Mononuclear cell (primary cell): ENCODE measurements around the gene SH3D19. TPM values are rescaled to one million over a fixed set of nuclear protein-coding genes. Genes with fewer than 3 reads are reported as not detected.
A peak's percentile ranks its signal among the peaks of the same experiment; 100 is the strongest.

ENCODE experiments used
- H3K27me3 ChIP-seq: 2 replicates; pipeline ENCODE4 v1.6.0; 2011; ENCODE audit warnings: low read length, control low read depth; ENCODE audit not compliant: insufficient read depth
- H3K4me1 ChIP-seq: 2 replicates; pipeline ENCODE4 v1.5.1; 2011; ENCODE audit warnings: mild to moderate bottlenecking, low read length, control low read depth; ENCODE audit not compliant: insufficient read depth
- H3K4me3 ChIP-seq: 2 replicates; pipeline ENCODE4 v1.5.1; 2011; ENCODE audit warnings: mild to moderate bottlenecking, low read length, moderate library complexity
- H3K9me3 ChIP-seq: 2 replicates; pipeline ENCODE4 v1.5.1; 2011; ENCODE audit warnings: low read depth, mild to moderate bottlenecking, control low read depth, low read length
- total RNA-seq: library from RNA; depleted of rRNA; stranded (reverse); fragments of >200 nt; gene quantifications from one replicate; pipeline ENCODE4 v1.2.3, GENCODE V29; 2012

Gene SH3D19
- total RNA-seq, 1 donor, result not detected

DNA sequence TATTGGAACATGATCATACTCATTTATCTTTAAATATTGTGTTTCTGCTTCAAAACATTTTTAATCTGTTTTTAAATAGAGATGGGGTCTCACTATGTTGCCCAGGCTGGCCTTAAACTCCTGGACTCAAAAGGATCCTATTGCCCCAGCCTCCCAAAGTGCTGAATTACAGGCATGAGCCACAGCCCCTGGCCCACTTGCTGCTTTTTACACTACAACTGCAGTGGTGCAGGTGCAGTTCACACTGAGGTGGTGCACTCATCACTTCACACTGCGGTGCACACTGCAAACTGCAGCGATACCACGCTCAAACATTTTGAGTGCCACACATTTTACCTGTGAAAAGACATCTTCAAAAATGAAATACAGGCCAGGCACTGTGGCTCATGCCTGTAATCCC is 215.2 kb downstream of the SH3D19 start:
- Histone ChIP-seq H3K4me1 (no peaks in the 10 kb centered on the region), H3K27me3 (no peaks in the 10 kb centered on the region), H3K9me3 (no peaks in the 10 kb centered on the region), H3K4me3 (no peak overlapping the region)

- Histone ChIP-seq H3K4me1 (no peaks in the 10 kb centered on the region), H3K27me3 (no peaks in the 10 kb centered on the region), H3K9me3 (no peaks in the 10 kb centered on the region), H3K4me3 (no peak overlapping the region)
These were observed 218.3 kb downstream of the SH3D19 start for GRCh38 chr4:151107063-151107462.

GRCh38 chr4:151105454-151106032 is 219.9 kb downstream of the SH3D19 start:
- Histone ChIP-seq H3K9me3 (no peaks in the 10 kb centered on the region), H3K27me3 (no peaks in the 10 kb centered on the region), H3K4me1 (peaks cover 14% of the 10 kb centered on the region), H3K4me3 (no peak overlapping the region)

- Histone ChIP-seq H3K4me1 (peaks cover 22% of the 10 kb centered on the region), H3K4me3 (no peak overlapping the region), H3K27me3 (no peaks in the 10 kb centered on the region), H3K9me3 (no peaks in the 10 kb centered on the region)
These were observed 220.8 kb downstream of the SH3D19 start for GRCh38 chr4:151104621-151105020.

- Histone ChIP-seq H3K9me3 (no peaks in the 10 kb centered on the region), H3K27me3 (no peaks in the 10 kb centered on the region), H3K4me3 (no peak overlapping the region), H3K4me1 (peaks cover 24% of the 10 kb centered on the region)
These were observed 221.6 kb downstream of the SH3D19 start for GRCh38 chr4:151103758-151104157.

- Histone ChIP-seq H3K4me3 (peak overlapping the region; percentile 99), H3K4me1 (peaks cover 35% of the 10 kb centered on the region), H3K9me3 (no peaks in the 10 kb centered on the region), H3K27me3 (no peaks in the 10 kb centered on the region)
These were observed 224.9 kb downstream of the SH3D19 start for GRCh38 chr4:151100531-151100930.

GRCh38 chr4:151099976-151100417 is 225.4 kb downstream of the SH3D19 start:
- no peaks in the 10 kb centered on the region for H3K27me3 ChIP-seq
- peak overlapping the region; percentile 99 for H3K4me3 ChIP-seq
- no peaks in the 10 kb centered on the region for H3K9me3 ChIP-seq
- H3K4me1 ChIP-seq, result peaks cover 35% of the 10 kb centered on the region

DNA sequence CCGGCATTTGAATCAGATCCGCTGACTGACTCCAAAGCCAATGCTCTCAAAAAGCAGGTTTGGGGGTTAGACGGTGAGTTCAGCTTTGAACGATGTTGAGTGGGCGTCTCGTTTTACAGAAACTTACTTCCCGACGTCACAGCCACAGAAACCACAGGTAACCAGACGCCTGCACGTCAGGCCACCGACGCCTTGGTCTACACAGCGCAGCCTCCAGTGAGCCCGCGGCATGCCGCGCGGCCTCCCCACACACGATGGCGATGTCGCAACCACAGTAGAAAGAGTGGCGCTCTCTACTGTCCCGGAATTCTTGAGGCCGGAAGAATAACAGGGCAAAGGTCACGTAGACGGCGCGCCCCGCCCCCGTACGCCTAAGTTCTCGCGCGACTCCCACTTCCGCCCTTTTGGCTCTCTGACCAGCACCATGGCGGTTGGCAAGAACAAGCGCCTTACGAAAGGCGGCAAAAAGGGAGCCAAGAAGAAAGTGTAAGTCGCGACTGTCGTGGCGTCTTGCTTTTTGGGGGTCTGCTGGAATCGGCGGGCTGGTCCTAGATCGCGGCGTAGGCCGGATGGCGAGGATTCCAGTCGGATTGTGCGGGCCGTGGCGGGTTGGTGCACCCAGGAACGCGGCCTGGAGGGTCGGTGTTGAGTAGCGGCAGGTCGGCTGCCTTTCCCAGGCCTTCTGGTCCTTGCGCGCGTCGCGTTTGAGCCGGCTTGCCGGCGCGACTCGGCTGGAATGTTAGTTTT is 226.0 kb downstream of the SH3D19 start, which contains the start of gene RPS3A:
RPS3A (plus strand) TSS at position 400 of the 747 bp plus-strand sequence; CDS start at position 425, 25 bp downstream.
- Histone ChIP-seq H3K27me3 (no peaks in the 10 kb centered on the region), H3K9me3 (no peaks in the 10 kb centered on the region), H3K4me3 (peak within 1 kb of the TSS; percentile 99), H3K4me1 (peaks cover 35% of the 10 kb centered on the region)

DNA sequence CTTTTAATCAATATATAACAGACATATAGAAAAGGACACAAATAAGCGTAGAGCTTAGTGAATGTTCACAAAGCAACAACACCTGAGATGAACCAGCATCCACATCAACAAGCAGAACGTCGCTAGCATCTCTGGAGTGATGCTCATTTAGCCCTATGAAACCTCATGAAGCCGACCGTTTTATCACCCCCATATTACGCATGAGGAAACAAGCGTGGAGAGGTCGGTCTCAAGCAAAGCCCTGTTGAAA is 226.5 kb downstream of the SH3D19 start:
- Histone ChIP-seq H3K4me1 (peaks cover 35% of the 10 kb centered on the region), H3K4me3 (peak overlapping the region; percentile 99), H3K9me3 (no peaks in the 10 kb centered on the region), H3K27me3 (no peaks in the 10 kb centered on the region)

GRCh38 chr4:151097759-151098158 is 227.6 kb downstream of the SH3D19 start:
- H3K9me3 ChIP-seq, result no peaks in the 10 kb centered on the region
- no peaks in the 10 kb centered on the region for H3K27me3 ChIP-seq
- no peak overlapping the region for H3K4me3 ChIP-seq
- H3K4me1 ChIP-seq, result peaks cover 35% of the 10 kb centered on the region

GRCh38 chr4:151095142-151095541 is 230.3 kb downstream of the SH3D19 start:
- Histone ChIP-seq H3K9me3 (no peaks in the 10 kb centered on the region), H3K4me3 (no peak overlapping the region), H3K27me3 (no peaks in the 10 kb centered on the region), H3K4me1 (peaks cover 17% of the 10 kb centered on the region)

DNA sequence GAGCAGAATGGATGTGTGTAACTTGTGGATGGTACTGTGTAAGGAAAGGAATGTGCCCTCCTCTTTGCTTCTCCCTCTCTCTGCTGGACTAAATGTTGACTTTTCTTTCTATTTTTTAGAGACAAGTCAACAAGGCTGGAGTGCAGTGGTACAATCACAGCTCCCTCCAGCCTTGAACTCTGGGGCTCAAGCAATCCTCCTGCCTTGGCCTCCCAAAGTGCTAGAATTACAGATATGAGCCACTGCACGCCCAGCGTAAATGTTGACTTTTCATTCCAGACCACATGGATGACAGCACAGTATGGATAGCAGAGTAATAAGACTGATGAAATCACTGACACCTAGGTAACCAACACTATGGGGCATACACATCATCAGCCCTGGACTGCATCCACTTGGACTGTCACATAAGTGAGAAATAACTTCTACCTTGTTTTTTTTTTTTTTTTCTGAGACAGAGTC is 231.1 kb downstream of the SH3D19 start:
- H3K4me1 ChIP-seq, result peaks cover 13% of the 10 kb centered on the region
- H3K27me3 ChIP-seq, result no peaks in the 10 kb centered on the region
- no peaks in the 10 kb centered on the region for H3K9me3 ChIP-seq
- no peak overlapping the region for H3K4me3 ChIP-seq

DNA sequence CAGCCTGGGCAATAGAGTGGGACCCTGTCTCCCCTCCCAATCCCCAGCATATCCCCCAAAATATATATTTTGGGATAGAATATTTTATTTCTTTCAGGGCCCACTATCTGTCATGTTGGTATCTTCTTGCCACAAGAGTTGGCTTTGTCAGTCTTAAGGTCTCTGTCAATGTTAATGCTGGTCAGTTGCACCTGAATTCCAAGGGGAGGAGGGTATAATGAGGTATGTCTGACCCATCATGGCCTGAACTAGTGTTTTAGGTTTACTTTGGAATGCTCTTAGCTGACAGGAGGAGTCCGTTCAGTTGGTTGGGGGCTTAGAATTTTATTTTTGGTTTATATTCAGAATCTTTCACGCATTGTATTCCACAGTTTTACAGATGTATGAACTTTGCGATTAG is 232.2 kb downstream of the SH3D19 start:
- peaks cover 5% of the 10 kb centered on the region for H3K4me1 ChIP-seq
- H3K9me3 ChIP-seq, result no peaks in the 10 kb centered on the region
- H3K4me3 ChIP-seq, result no peak overlapping the region
- no peaks in the 10 kb centered on the region for H3K27me3 ChIP-seq

DNA sequence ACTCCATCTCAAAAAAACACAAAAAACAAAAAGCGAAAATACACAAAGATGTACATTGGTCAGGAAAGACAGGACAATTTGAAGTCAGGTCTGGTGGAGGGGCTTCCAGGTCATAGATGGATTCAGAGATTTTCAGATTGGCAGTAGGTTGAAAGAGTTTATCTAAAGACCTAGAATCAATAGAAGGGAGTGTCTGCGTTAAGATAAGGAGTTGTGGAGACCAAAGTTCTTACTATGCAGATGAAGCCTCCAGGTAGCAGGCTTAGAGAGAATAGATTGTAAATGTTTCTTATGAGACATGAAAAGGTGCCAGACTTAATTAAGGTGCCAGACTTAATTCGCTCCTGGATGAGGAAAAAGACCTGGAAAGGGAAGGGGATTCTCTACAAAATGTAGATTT is 232.9 kb downstream of the SH3D19 start:
- no peaks in the 10 kb centered on the region for H3K9me3 ChIP-seq
- no peaks in the 10 kb centered on the region for H3K27me3 ChIP-seq
- H3K4me3 ChIP-seq, result no peak overlapping the region
- no peaks in the 10 kb centered on the region for H3K4me1 ChIP-seq

GRCh38 chr4:151091047-151091446 is 234.4 kb downstream of the SH3D19 start:
- Histone ChIP-seq H3K4me3 (no peak overlapping the region), H3K27me3 (no peaks in the 10 kb centered on the region), H3K4me1 (no peaks in the 10 kb centered on the region), H3K9me3 (no peaks in the 10 kb centered on the region)

DNA sequence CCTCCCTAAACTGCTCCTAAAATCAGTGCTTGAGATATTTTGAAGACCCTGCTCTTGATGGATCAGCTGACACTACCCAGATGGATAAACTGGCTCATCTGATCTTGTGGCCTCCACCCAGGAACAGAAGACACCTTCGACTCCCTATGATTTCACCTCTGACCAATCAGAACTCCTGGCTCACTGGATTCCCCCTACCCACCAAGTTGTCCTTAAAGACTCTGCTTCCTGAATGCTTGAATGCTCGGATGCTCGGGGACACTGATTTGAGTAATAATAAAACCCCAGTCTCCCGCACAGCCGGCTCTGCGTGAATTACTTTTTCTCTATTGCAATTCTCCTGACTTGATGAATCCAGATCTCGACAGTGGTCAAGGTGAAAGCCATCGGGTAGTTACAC is 237.9 kb downstream of the SH3D19 start:
- Histone ChIP-seq H3K4me3 (no peak overlapping the region), H3K4me1 (no peaks in the 10 kb centered on the region), H3K27me3 (no peaks in the 10 kb centered on the region), H3K9me3 (no peaks in the 10 kb centered on the region)
